ENCODE results near the gene GALNT16.

Gene GALNT16

GRCh38 chr14:69335371-69335771 lies 75.4 kb downstream of the GALNT16 start:
- DNase-seq (ENCODE audit: low spot score) = no peak

- DNase-seq (ENCODE audit: low spot score) = no peak
Observed at GRCh38 chr14:69337984-69338383, 78.0 kb downstream of the GALNT16 start.

GRCh38 chr14:69339426-69339825 lies 79.5 kb downstream of the GALNT16 start:
- DNase-seq (ENCODE audit: low spot score) = no peak

GRCh38 chr14:69342928-69343525 lies 83.1 kb downstream of the GALNT16 start:
- no peak for DNase-seq (ENCODE audit: low spot score)

- DNase-seq (ENCODE audit: low spot score) = no peak
Observed at GRCh38 chr14:69344171-69344570, 84.2 kb downstream of the GALNT16 start.

GRCh38 chr14:69345402-69345801 lies 85.4 kb downstream of the GALNT16 start:
- no peak for DNase-seq (ENCODE audit: low spot score)

- peak; percentile 36 for DNase-seq (ENCODE audit: low spot score)
Observed at GRCh38 chr14:69346710-69347109, 86.8 kb downstream of the GALNT16 start.

- DNase-seq (ENCODE audit: low spot score) = no peak
Observed at GRCh38 chr14:69349091-69349777, 89.3 kb downstream of the GALNT16 start.

- no peak for DNase-seq (ENCODE audit: low spot score)
Observed at GRCh38 chr14:69350892-69351291, 90.9 kb downstream of the GALNT16 start.

GRCh38 chr14:69351385-69351784 lies 91.4 kb downstream of the GALNT16 start:
- no peak for DNase-seq (ENCODE audit: low spot score)

- no peak for DNase-seq (ENCODE audit: low spot score)
Observed at GRCh38 chr14:69351911-69352310, 92.0 kb downstream of the GALNT16 start.

GRCh38 chr14:69353168-69353567 lies 93.2 kb downstream of the GALNT16 start:
- DNase-seq (ENCODE audit: low spot score) = no peak

GRCh38 chr14:69354383-69355153 lies 94.6 kb downstream of the GALNT16 start:
- DNase-seq (ENCODE audit: low spot score) = no peak

- DNase-seq (ENCODE audit: low spot score) = no peak
Observed at GRCh38 chr14:69355154-69355597, 95.2 kb downstream of the GALNT16 start.

- DNase-seq (ENCODE audit: low spot score) = no peak
Observed at GRCh38 chr14:69355607-69356281, 95.8 kb downstream of the GALNT16 start.

GRCh38 chr14:69356903-69357543 lies 97.1 kb downstream of the GALNT16 start:
- no peak for DNase-seq (ENCODE audit: low spot score)

GRCh38 chr14:69357544-69358200 lies 97.7 kb downstream of the GALNT16 start:
- DNase-seq (ENCODE audit: low spot score) = no peak

- no peak for DNase-seq (ENCODE audit: low spot score)
Observed at GRCh38 chr14:69358233-69358963, 98.4 kb downstream of the GALNT16 start.

GRCh38 chr14:69358966-69359365 lies 99.0 kb downstream of the GALNT16 start:
- no peak for DNase-seq (ENCODE audit: low spot score)

GRCh38 chr14:69360438-69361108 lies 100.6 kb downstream of the GALNT16 start:
- no peak for DNase-seq (ENCODE audit: low spot score)

Data from SK-N-DZ (cell line).